GM12878 (cell line): ENCODE data around the gene ACAP1. TPM values are rescaled to one million over a fixed set of nuclear protein-coding genes. Genes with fewer than 3 reads are reported as not detected.
A peak's percentile ranks its signal among the peaks of the same experiment; 100 is the strongest.

Experiments used
- ATAC-seq: fragments of 200-7000 bp; cut with Tn5 transposase; 3 replicates; pipeline ENCODE4 v1.9.1; 2020; ENCODE audit warnings: mild to moderate bottlenecking, moderate library complexity
- BruUV-seq: library from RNA; stranded (reverse); fragments of 400-500 nt; replicated peaks from 2 replicates; lab custom pipeline; 2021; lab: Mats Ljungman, UMichigan
- CTCF ChIA-PET: fragments of 300-600 bp; sonication (Branson Sonifier 250); formaldehyde crosslinking; extraction: SDS; loops from one replicate; lab custom pipeline; 2021; ENCODE audit warnings: inconsistent platforms; lab: Yijun Ruan, JAX
- POLR2A ChIA-PET: fragments of 350-600 bp; formaldehyde crosslinking; extraction: SDS; loops from one replicate; lab custom pipeline; 2021; ENCODE audit warnings: inconsistent platforms; lab: Charles Lee
- RAD21 ChIA-PET: fragments of 300-600 bp; sonication (Branson Sonifier 250); formaldehyde crosslinking; loops from one replicate; lab custom pipeline; 2023; ENCODE audit warnings: antibody characterized with exemption; ENCODE audit not compliant: unreplicated experiment; lab: Charles Lee
- SMC1A ChIA-PET: fragments of 300-600 bp; sonication (Branson Sonifier 250); formaldehyde crosslinking; loops from one replicate; lab custom pipeline; 2023; ENCODE audit not compliant: unreplicated experiment, uncharacterized antibody; lab: Charles Lee
- DNase-seq: peaks from one replicate; pipeline ENCODE4 v3.0.0-alpha.2; 2011; ENCODE audit warnings: low read depth, low spot score
- FAIRE-seq: peaks from 3 replicates; lab custom pipeline; 2011; peaks lifted over from hg19 to GRCh38; lab: Jason Lieb, UNC
- H2AFZ ChIP-seq: 2 replicates; pipeline ENCODE4 v1.6.0; 2011; ENCODE audit warnings: low read depth, low read length, control low read depth; ENCODE audit not compliant: control insufficient read depth
- H3K27ac ChIP-seq: 2 replicates; pipeline ENCODE4 v1.5.1; 2011; ENCODE audit warnings: control low read depth; ENCODE audit not compliant: control insufficient read depth, insufficient read depth
- H3K27me3 ChIP-seq, 2 experiments: replicated peaks in 1 of 2; 2 replicates each; pipeline versions ENCODE4 v1.6.0 to v1.6.1; 2011; ENCODE audit warnings: low read length in 1 of 2; ENCODE audit not compliant: control insufficient read depth in 2 of 2, insufficient read depth in 2 of 2
- H3K36me3 ChIP-seq, 2 experiments: 2 replicates each; pipeline ENCODE4 v1.5.1; 2011; ENCODE audit warnings: low read length in 1 of 2; ENCODE audit not compliant: control insufficient read depth in 2 of 2, insufficient read depth in 2 of 2
- H3K4me1 ChIP-seq: 2 replicates; pipeline ENCODE4 v1.6.1; 2011; ENCODE audit warnings: mild to moderate bottlenecking, low read length, moderate library complexity, mixed read lengths; ENCODE audit not compliant: control insufficient read depth, insufficient read depth
- H3K4me2 ChIP-seq: 2 replicates; pipeline ENCODE4 v1.6.0; 2011; ENCODE audit warnings: control low read depth; ENCODE audit not compliant: control insufficient read depth, insufficient read depth
- H3K4me3 ChIP-seq: fragments of 200-600 bp; sonication (generic); 2 replicates; pipeline ENCODE4 v1.5.1; 2016
- H3K79me2 ChIP-seq: 2 replicates; pipeline ENCODE4 v1.6.0; 2011; ENCODE audit warnings: low read length; ENCODE audit not compliant: control insufficient read depth, insufficient read depth
- H3K9ac ChIP-seq: 2 replicates; pipeline ENCODE4 v1.8.0; 2011; ENCODE audit warnings: low read length, control low read depth, mixed read lengths; ENCODE audit not compliant: control insufficient read depth, insufficient read depth
- H3K9me3 ChIP-seq: replicated peaks from 3 replicates; pipeline ENCODE4 v1.5.1; 2011; ENCODE audit warnings: mild to moderate bottlenecking, low read length; ENCODE audit not compliant: control insufficient read depth, insufficient read depth
- H4K20me1 ChIP-seq: 2 replicates; pipeline ENCODE4 v1.6.0; 2011; ENCODE audit not compliant: control insufficient read depth, insufficient read depth
- MEF2B ChIP-seq: fragments of 450-650 bp; IDR thresholded peaks from 2 replicates; pipeline ENCODE4 v1.6.1; 2018; ENCODE audit warnings: mild to moderate bottlenecking, moderate library complexity; ENCODE audit not compliant: partially characterized antibody, poor library complexity, severe bottlenecking
- POLR2A ChIP-seq: IDR thresholded peaks from 2 replicates; pipeline ENCODE4 v1.6.1; 2011; ENCODE audit warnings: low read depth, mild to moderate bottlenecking, low read length
- POLR2AphosphoS5 ChIP-seq: IDR thresholded peaks from 2 replicates; pipeline ENCODE4 v1.6.1; 2011; ENCODE audit warnings: mild to moderate bottlenecking, low read length, inconsistent platforms
- SMAD5 ChIP-seq: IDR thresholded peaks from 2 replicates; pipeline ENCODE4 v1.6.1; 2016; ENCODE audit warnings: antibody characterized with exemption, low read depth
- ZNF217 ChIP-seq: fragments of 450-650 bp; IDR thresholded peaks from 2 replicates; pipeline ENCODE4 v1.6.1; 2017; ENCODE audit warnings: antibody characterized with exemption, mild to moderate bottlenecking
- WGBS: methylation state at CpG from one replicate; pipeline ENCODE4 v1.1.6; 2016; ENCODE audit warnings: low lambda C conversion rate; ENCODE audit not compliant: insufficient replicate concordance, insufficient coverage; ENCODE audit errors: missing lambda C conversion rate; 5-methylcytosine and 5-hydroxymethylcytosine counted together
- in situ Hi-C: fragments of 300-500 bp; cut with MboI; formaldehyde crosslinking; loops from 9 replicates; pipeline ENCODE4 v1.14.3; 2018; ENCODE audit warnings: mixed read lengths
- intact Hi-C: fragments of 100-400 bp; cut with micrococcal nuclease; formaldehyde crosslinking; loops from one replicate; pipeline ENCODE4 v1.14.2; 2022; ENCODE audit not compliant: unreplicated experiment
- polyA plus RNA-seq, 11 experiments: library from polyadenylated mRNA; depleted of rRNA in 4 of 11; unstranded in 6 of 11; stranded (reverse) in 5 of 11; fragments of >200 nt; fragmentation: Nextera tagmentation in 4 of 11; fragmentation: Illumina TruSeq in 1 of 11; extraction: Ambion mirVana in 4 of 11; extraction: Trizol in 1 of 11; gene quantifications; 1 replicate in 1 of 11; 2 replicates in 10 of 11; pipeline versions ENCODE4 v1.2.1 to v1.2.3, GENCODE V29; 2011 to 2016; ENCODE audit warnings: inconsistent platforms in 2 of 11, missing spikeins in 2 of 11, low read depth in 1 of 11
- total RNA-seq, 4 experiments: library from RNA; depleted of rRNA in 3 of 4; stranded (reverse); fragments of >200 nt in 3 of 4; fragmentation: Illumina TruSeq in 1 of 4; extraction: Trizol in 1 of 4; gene quantifications; 2 replicates each; pipeline versions ENCODE4 v1.2.1 to v1.2.3, GENCODE V29; 2013 to 2021
- TF ChIP-seq, protein P1 (sequence below): fragments of 450-650 bp; IDR thresholded peaks from 2 replicates; pipeline ENCODE4 v1.6.1; 2017; ENCODE audit warnings: borderline replicate concordance

ACAP1 gene
- total and polyA plus RNA-seq, 10 of the 15 experiments (the other 5 are each of a cell fraction or from before 2014, with no cell fraction given) = 5.7 to 245 (median 118) TPM

DNA sequence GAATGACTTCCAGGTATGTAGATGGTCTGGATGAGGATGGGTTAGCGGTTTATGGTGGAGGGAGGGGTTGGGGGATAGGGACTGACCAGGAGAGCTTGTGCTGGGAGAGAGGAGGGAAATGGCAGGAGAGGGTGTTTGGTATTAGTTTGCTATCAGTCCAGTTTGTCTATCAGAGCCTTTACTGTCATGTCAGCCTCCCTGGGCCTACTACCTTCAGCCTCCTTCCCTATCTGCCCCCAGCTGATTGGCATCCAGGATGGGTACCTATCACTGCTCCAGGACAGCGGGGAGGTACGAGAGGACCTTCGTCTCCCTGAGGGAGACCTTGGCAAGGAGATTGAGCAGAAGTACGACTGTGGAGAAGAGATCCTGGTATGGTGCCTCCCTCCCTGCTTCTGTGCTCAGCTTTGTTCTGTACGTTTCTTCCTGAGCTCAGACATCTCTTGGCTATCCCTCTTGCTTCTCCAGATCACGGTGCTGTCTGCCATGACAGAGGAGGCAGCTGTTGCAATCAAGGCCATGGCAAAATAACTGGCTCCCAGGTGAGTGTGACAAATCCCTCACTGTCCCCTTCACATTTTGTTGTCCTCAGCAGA is 25.1 kb upstream of the ACAP1 start:
- WGBS = 73% methylated on average over 7 of the region's 7 CpGs
- SMC1A ChIA-PET = no interaction called here
- Histone ChIP-seq H3K27me3 (no peaks in the 10 kb centered on the region), H3K4me3 (peak overlapping the region; percentile 99; the same call in 1 of the 2 replicates), H3K9ac (no peak overlapping the region; the same call in 1 of the 2 replicates), H2AFZ (no peak overlapping the region), H3K27ac (no peak overlapping the region), H3K9me3 (no peaks in the 10 kb centered on the region), H3K4me1 (peaks cover 24% of the 10 kb centered on the region), H3K36me3 (peaks cover 25 to 35% of the 10 kb centered on the region in 2 experiments), H4K20me1 (peaks cover 21% of the 10 kb centered on the region), H3K79me2 (peaks cover 59% of the 10 kb centered on the region), H3K4me2 (peak overlapping the region; percentile 93)
- intact Hi-C loops = no loop called here
- FAIRE-seq = no peak
- TSS peak; percentile 64 for BruUV-seq
- CTCF ChIA-PET = interaction anchor here (0.9 to 2.1 kb wide), 3 partner anchors 9 to 25 kb away, joined by 3 to 6 read pairs (median 3); partner anchors contain the start of gene ACAP1
- POLR2A ChIA-PET = interaction anchor here (1.5 to 2.6 kb wide), 3 partner anchors 15 to 26 kb away, joined by 3 to 13 read pairs (median 8); partner anchors contain the start of gene ACAP1
- DNase-seq = no peak
- RAD21 ChIA-PET = no interaction called here
- in situ Hi-C loops = no loop called here
- ATAC-seq = no peak
- TF ChIP-seq POLR2A (no peak; the same call in 1 of the 2 replicates), POLR2AphosphoS5 (peak; percentile 67; the same call in 1 of the 2 replicates)
- TF ChIP-seq, all 136 proteins: peak for 1

DNA sequence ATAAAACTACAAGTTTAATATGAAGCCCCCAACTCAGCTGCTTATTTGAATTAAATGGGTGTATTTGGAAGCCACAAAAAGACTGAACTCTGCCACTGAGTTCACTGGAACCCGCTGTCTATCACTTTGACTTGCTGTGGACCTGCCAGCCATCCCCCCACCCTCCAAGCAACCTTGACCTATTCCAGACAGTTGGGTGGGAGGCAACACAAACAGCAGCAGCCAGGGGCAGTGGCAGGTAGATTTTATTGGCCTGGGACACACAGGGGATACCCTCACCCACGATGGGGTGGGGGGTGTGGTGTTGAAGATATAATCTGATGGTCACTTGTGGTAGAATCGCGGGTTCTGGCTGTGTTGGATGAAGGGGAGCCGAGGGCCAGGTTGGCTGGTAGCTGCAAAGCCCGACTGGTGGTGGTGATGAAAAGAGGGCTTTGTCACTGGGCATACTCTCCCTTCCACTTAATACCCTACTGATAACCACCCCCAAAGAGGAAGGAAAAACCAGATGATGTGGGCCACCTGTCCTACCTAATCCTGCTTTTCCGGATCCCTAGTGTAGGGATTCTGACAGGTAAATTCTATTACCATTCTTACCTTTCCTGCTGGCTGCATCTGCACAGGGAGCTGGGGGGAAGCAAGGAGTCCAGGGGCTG is 23.8 kb upstream of the ACAP1 start:
- Histone ChIP-seq H3K4me1 (peaks cover 24% of the 10 kb centered on the region), H3K27me3 (no peaks in the 10 kb centered on the region), H3K36me3 (peaks cover 27 to 35% of the 10 kb centered on the region in 2 experiments), H3K27ac (no peak overlapping the region), H3K4me2 (peak overlapping the region; percentile 54; the same call in 1 of the 2 replicates), H3K9ac (no peak overlapping the region), H2AFZ (no peak overlapping the region), H3K79me2 (peaks cover 58% of the 10 kb centered on the region)
- ChIA-PET SMC1A (interaction anchor here (1.0 kb wide), 1 partner anchor 13 kb away, joined by 3 read pairs; no protein-coding TSS in a partner anchor), RAD21 (no interaction called here), POLR2A (interaction anchor here (0.6 to 2.6 kb wide), 4 partner anchors 17 to 196 kb away, joined by 3 to 13 read pairs (median 4); partner anchors contain the start of genes ACAP1 and NEURL4)
- 71% methylated on average over 7 of the region's 7 CpGs for WGBS
- in situ Hi-C loops (no loop called here), intact Hi-C loops (no loop called here)
- no TSS peak for BruUV-seq
- DNase-seq = no peak
- TF ChIP-seq ZNF217 (no peak), SMAD5 (peak; percentile 17; the same call in 1 of the 2 replicates), POLR2A (peak; percentile 31), MEF2B (no peak)
- TF ChIP-seq, protein P1, sequence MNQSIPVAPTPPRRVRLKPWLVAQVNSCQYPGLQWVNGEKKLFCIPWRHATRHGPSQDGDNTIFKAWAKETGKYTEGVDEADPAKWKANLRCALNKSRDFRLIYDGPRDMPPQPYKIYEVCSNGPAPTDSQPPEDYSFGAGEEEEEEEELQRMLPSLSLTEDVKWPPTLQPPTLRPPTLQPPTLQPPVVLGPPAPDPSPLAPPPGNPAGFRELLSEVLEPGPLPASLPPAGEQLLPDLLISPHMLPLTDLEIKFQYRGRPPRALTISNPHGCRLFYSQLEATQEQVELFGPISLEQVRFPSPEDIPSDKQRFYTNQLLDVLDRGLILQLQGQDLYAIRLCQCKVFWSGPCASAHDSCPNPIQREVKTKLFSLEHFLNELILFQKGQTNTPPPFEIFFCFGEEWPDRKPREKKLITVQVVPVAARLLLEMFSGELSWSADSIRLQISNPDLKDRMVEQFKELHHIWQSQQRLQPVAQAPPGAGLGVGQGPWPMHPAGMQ = no peak
- TF ChIP-seq, all 136 proteins: peak for 2
- H3K9me3 ChIP-seq = no peaks in the 10 kb centered on the region
- ATAC-seq (no peak), FAIRE-seq (no peak)
- CTCF ChIA-PET = interaction anchor here (0.7 to 1.2 kb wide), 3 partner anchors 16 to 267 kb away, joined by 3 read pairs; no protein-coding TSS in a partner anchor
- no peak overlapping the region for H3K4me3 ChIP-seq
- H4K20me1 ChIP-seq = peaks cover 21% of the 10 kb centered on the region
